Stomach (tissue), 9 donors: ENCODE results near the gene DOK5. TPM values are rescaled to one million over a fixed set of nuclear protein-coding genes. Genes with fewer than 3 reads are reported as not detected.

Source experiments
- DNase-seq, 2 donors: peaks; one replicate each; pipeline versions ENCODE4 v3.0.0 to v3.0.0-alpha.2; 2013 to 2019
- H3K27ac ChIP-seq, 5 donors: fragments of 200-600 bp in 4 of 5; sonication (generic) in 4 of 5; one replicate each; pipeline ENCODE4 v1.5.1; 2013 to 2019; ENCODE audit warnings: mild to moderate bottlenecking in 1 of 5, moderate library complexity in 1 of 5
- H3K27me3 ChIP-seq, 3 donors: fragments of 200-600 bp; sonication (generic); one replicate each; pipeline ENCODE4 v1.5.1; 2017 to 2019; ENCODE audit warnings: mixed run types in 1 of 3
- H3K36me3 ChIP-seq, 4 donors: fragments of 200-600 bp; sonication (generic); 1 replicate in 3 of 4; 2 replicates in 1 of 4; pipeline ENCODE4 v1.5.1; 2016 to 2019
- H3K4me1 ChIP-seq, 4 donors: fragments of 200-600 bp; sonication (generic); one replicate each; pipeline ENCODE4 v1.5.1; 2016 to 2019
- H3K4me3 ChIP-seq, 4 donors: fragments of 200-600 bp; sonication (generic) in 3 of 4; one replicate each; pipeline ENCODE4 v1.5.1; 2016 to 2019; ENCODE audit warnings: mild to moderate bottlenecking in 1 of 4
- H3K9me3 ChIP-seq, 4 donors: fragments of 200-600 bp; sonication (generic); one replicate each; pipeline ENCODE4 v1.5.1; 2016 to 2019
- CTCF ChIP-seq, 7 experiments: fragments of 450-650 bp in 4 of 7; fragments of 200-600 bp in 3 of 7; sonication (generic) in 3 of 7; IDR thresholded peaks; one replicate each; pipeline ENCODE4 v1.5.1; 2016 to 2019; ENCODE audit warnings: antibody characterized with exemption in 7 of 7, control low read depth in 2 of 7, mild to moderate bottlenecking in 1 of 7
- EP300 ChIP-seq: sonication (generic); formaldehyde crosslinking; IDR thresholded peaks from one replicate; pipeline ENCODE4 v1.6.1; 2017; ENCODE audit warnings: antibody characterized with exemption
- POLR2A ChIP-seq, 4 donors: fragments of 450-650 bp; IDR thresholded peaks; one replicate each; pipeline ENCODE4 v1.6.1; 2016; ENCODE audit warnings: antibody characterized with exemption in 4 of 4, control low read depth in 2 of 4, mild to moderate bottlenecking in 1 of 4, moderate library complexity in 1 of 4
- POLR2AphosphoS5 ChIP-seq, 3 donors: sonication (generic); formaldehyde crosslinking; IDR thresholded peaks; one replicate each; pipeline ENCODE4 v1.6.1; 2016; ENCODE audit warnings: antibody characterized with exemption in 3 of 3
- WGBS, 5 donors: extraction: QIAGEN DNeasy Blood & Tissue Kit in 3 of 5; methylation state at CpG; one replicate each; pipeline versions ENCODE4 v1.1.5 to v1.1.7; 2013 to 2018; 5-methylcytosine and 5-hydroxymethylcytosine counted together
- intact Hi-C: fragments of 100-400 bp; cut with DNase I; formaldehyde crosslinking; loops from one replicate; pipeline ENCODE4 v1.15.1; 2023; ENCODE audit warnings: low total_unique reads
- polyA plus RNA-seq, 3 donors: library from polyadenylated mRNA; stranded (reverse); fragments of 200-250 nt; gene quantifications; one replicate each; pipeline ENCODE4 v1.2.3, GENCODE V29; 2013
- total RNA-seq, 5 donors: library from RNA; depleted of rRNA; stranded (reverse); fragments of >200 nt; gene quantifications; one replicate each; pipeline versions ENCODE4 v1.1.0 to v1.2.3, GENCODE V29; 2014 to 2016
- donor health status: healthy with polysubstance abuse.
- donor health status: Bipolar disorder and iron deficiency.
- donor health status: healthy.

The DOK5 gene
- total and polyA plus RNA-seq, 8 donors, result 0.58 to 4.4 (median 1.1) TPM; not detected in 4

GRCh38 chr20:54680439-54680838 is 205.0 kb downstream of the DOK5 start:
- no peak for TF ChIP-seq POLR2AphosphoS5 (IDR thresholded peaks at IDR 0.05)
- no peak for TF ChIP-seq EP300
- TF ChIP-seq POLR2A (IDR thresholded peaks at IDR 0.05), result no peak
- no peak for TF ChIP-seq CTCF (IDR thresholded peaks at IDR 0.05)
- Histone ChIP-seq H3K9me3 (no peaks in the 10 kb centered on the region), H3K27ac (no peak overlapping the region), H3K27me3 (peaks cover 0 to 18% (median 12%) of the 10 kb centered on the region in 3 donors), H3K4me1 (peaks cover 0 to 12% (median 2%) of the 10 kb centered on the region in 4 donors), H3K36me3 (no peaks in the 10 kb centered on the region), H3K4me3 (no peak overlapping the region)
- intact Hi-C loops, result no loop called here
- no peak for DNase-seq
- WGBS, 5 donors, result 26 to 32% (median 31%) methylated on average over 5 of the region's 5 CpGs

- Histone ChIP-seq H3K27me3 (peaks cover 0 to 18% (median 12%) of the 10 kb centered on the region in 3 donors), H3K36me3 (no peaks in the 10 kb centered on the region), H3K9me3 (no peaks in the 10 kb centered on the region), H3K27ac (no peak overlapping the region), H3K4me3 (no peak overlapping the region), H3K4me1 (peaks cover 0 to 12% (median 2%) of the 10 kb centered on the region in 4 donors)
- DNase-seq, result peak in 1 of 2 donors; percentile 81
- TF ChIP-seq CTCF (IDR thresholded peaks at IDR 0.05), result peak in 5 of 7 experiments; percentile 31 to 57 (median 42)
- no peak for TF ChIP-seq EP300
- WGBS, 5 donors, result 11 to 19% (median 18%) methylated on average over 14 of the region's 14 CpGs
- intact Hi-C loops, result no loop called here
Observed at GRCh38 chr20:54680872-54681619, 205.7 kb downstream of the DOK5 start.

GRCh38 chr20:54681869-54682268 is 206.5 kb downstream of the DOK5 start:
- Histone ChIP-seq H3K27me3 (peaks cover 0 to 18% (median 12%) of the 10 kb centered on the region in 3 donors), H3K4me1 (peaks cover 0 to 12% (median 2%) of the 10 kb centered on the region in 4 donors), H3K36me3 (no peaks in the 10 kb centered on the region), H3K27ac (no peak overlapping the region), H3K9me3 (no peaks in the 10 kb centered on the region), H3K4me3 (no peak overlapping the region)
- DNase-seq, result peak in 1 of 2 donors; percentile 14
- intact Hi-C loops, result no loop called here
- TF ChIP-seq POLR2A (IDR thresholded peaks at IDR 0.05), result no peak
- TF ChIP-seq EP300, result no peak
- 28 to 38% (median 36%) methylated on average over 6 of the region's 6 CpGs for WGBS, 5 donors

GRCh38 chr20:54688476-54688875 is 213.1 kb downstream of the DOK5 start:
- H3K27ac ChIP-seq, result no peak overlapping the region
- H3K36me3 ChIP-seq, result no peaks in the 10 kb centered on the region
- H3K27me3 ChIP-seq, result peaks cover 0 to 2% (median 0%) of the 10 kb centered on the region in 3 donors
- H3K4me1 ChIP-seq, result no peaks in the 10 kb centered on the region
- H3K9me3 ChIP-seq, result no peaks in the 10 kb centered on the region
- TF ChIP-seq EP300 (no peak), POLR2A (IDR thresholded peaks at IDR 0.05) (no peak), CTCF (IDR thresholded peaks at IDR 0.05) (no peak), POLR2AphosphoS5 (IDR thresholded peaks at IDR 0.05) (no peak)
- no peak for DNase-seq
- WGBS, 5 donors, result 49 to 69% (median 61%) methylated on average over 1 of the region's 1 CpG
- intact Hi-C loops, result no loop called here
- no peak overlapping the region for H3K4me3 ChIP-seq

- H3K27ac ChIP-seq, result no peak overlapping the region
- no peaks in the 10 kb centered on the region for H3K4me1 ChIP-seq
- DNase-seq, result no peak
- intact Hi-C loops, result no loop called here
- peaks cover 0 to 2% (median 0%) of the 10 kb centered on the region in 3 donors for H3K27me3 ChIP-seq
- no peak for TF ChIP-seq POLR2AphosphoS5 (IDR thresholded peaks at IDR 0.05)
- no peak for TF ChIP-seq POLR2A (IDR thresholded peaks at IDR 0.05)
- no peak for TF ChIP-seq CTCF (IDR thresholded peaks at IDR 0.05)
- no peaks in the 10 kb centered on the region for H3K9me3 ChIP-seq
- WGBS, 5 donors, result 54 to 71% (median 67%) methylated on average over 3 of the region's 3 CpGs
- no peaks in the 10 kb centered on the region for H3K36me3 ChIP-seq
- no peak overlapping the region for H3K4me3 ChIP-seq
Observed at GRCh38 chr20:54690323-54690722, 214.9 kb downstream of the DOK5 start.
